Measurements from ENCODE around the gene SDK1. TPM values are rescaled to one million over a fixed set of nuclear protein-coding genes. Genes with fewer than 3 reads are reported as not detected.

The SDK1 gene
- total RNA-seq, 4 donors from 2014 or later: 1.3 to 5.0 (median 2.0) TPM

DNA sequence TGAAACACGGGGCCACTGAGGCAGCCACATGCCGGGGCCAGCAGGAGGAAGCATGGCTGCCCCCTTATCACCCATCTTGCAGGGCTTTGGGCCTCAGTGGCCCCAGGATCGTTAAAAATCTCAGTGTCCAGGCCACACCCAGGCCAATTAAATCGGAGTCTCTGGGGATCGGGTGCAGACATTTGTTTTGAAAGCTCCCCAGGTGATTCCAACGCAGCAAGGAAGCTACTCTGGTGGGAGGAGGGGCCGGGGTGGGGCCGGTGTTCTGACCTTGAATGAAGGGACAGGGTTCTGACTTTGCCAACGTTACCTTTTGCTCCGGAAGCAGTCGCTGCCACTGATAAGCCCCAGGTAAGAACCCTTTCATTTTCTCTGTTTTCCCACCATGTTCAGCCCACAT is 968.7 kb downstream of the SDK1 start:
- H3K27ac ChIP-seq: no peak overlapping the region
- TF ChIP-seq, protein P1, sequence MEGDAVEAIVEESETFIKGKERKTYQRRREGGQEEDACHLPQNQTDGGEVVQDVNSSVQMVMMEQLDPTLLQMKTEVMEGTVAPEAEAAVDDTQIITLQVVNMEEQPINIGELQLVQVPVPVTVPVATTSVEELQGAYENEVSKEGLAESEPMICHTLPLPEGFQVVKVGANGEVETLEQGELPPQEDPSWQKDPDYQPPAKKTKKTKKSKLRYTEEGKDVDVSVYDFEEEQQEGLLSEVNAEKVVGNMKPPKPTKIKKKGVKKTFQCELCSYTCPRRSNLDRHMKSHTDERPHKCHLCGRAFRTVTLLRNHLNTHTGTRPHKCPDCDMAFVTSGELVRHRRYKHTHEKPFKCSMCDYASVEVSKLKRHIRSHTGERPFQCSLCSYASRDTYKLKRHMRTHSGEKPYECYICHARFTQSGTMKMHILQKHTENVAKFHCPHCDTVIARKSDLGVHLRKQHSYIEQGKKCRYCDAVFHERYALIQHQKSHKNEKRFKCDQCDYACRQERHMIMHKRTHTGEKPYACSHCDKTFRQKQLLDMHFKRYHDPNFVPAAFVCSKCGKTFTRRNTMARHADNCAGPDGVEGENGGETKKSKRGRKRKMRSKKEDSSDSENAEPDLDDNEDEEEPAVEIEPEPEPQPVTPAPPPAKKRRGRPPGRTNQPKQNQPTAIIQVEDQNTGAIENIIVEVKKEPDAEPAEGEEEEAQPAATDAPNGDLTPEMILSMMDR (IDR thresholded peaks at IDR 0.05): no peak
- no peak for TF ChIP-seq POLR2A (IDR thresholded peaks at IDR 0.05)
- intact Hi-C loops (cut with DNase I): loop anchor here (10.0 kb wide), 1 partner anchor 65 kb away; no protein-coding TSS in a partner anchor
- no peak overlapping the region for H3K4me3 ChIP-seq (replicated peaks in 1 of 3)
- no peaks in the 10 kb centered on the region for H3K27me3 ChIP-seq
- 81 to 82% methylated on average over 10 of the region's 11 CpGs for WGBS, 2 donors
- no peaks in the 10 kb centered on the region for H3K36me3 ChIP-seq
- no peak for DNase-seq
- H3K4me1 ChIP-seq: no peaks in the 10 kb centered on the region
- no peaks in the 10 kb centered on the region for H3K9me3 ChIP-seq

DNA sequence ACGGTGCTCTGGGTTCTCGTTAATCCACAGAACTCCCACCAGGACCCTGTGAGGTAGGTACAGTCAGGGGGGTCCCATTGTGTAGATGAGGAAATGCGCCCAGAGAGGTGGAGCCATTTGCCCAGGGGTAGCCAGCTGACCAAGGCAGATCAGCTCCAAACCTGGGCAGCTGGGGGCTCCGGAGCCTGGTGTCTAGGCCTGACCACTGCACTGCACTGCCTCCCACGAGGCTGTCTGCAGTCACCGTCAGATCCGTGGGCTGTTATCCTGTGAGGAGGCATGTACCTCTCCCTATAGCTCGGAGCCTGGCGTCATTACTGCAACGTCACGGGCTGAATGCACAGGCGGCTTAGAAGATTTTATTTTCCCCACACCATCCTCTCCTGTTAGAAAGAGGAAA is 969.2 kb downstream of the SDK1 start:
- H3K27me3 ChIP-seq: no peaks in the 10 kb centered on the region

DNA sequence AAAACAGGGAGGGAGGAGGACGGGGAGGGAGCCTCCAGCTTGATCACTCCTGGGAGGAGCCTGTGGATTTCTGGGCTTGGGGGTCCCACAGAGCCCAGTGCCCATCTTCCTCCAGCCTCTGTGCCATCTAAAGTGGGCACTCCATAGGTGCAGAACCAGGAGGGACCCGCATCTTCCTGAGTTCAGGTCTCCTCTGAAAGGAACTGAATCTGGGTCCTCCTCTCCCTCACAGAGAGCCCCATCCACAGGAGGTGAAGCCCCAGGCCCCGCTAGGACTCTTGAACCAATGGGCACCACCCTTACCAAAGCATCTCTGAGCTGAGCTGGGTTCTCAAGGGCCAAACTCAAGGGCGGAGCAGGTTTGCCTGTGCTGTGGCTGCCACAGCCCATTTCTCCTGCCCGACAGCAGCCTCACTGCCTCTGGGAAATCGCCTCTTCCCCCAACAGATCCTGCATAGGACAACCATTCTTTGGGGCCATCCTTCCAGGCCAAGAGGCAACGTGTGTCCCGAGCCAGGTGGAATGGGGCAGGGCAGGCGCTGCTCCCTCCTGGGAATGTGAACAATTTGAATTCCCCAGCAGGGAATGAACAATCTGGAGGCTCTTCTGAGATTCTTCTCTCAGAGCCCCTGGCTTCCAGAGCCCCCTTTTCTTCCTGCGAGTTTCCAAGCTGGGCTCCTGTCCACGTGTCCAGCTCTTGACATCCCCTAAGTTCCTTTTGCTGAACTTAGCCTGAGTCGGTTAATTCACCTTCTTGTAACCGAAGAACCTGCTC is 970.1 kb downstream of the SDK1 start:
- TF ChIP-seq, protein P1 (IDR thresholded peaks at IDR 0.05): no peak
- no peak for TF ChIP-seq POLR2A (IDR thresholded peaks at IDR 0.05)
- no peaks in the 10 kb centered on the region for H3K9me3 ChIP-seq
- H3K27me3 ChIP-seq: no peaks in the 10 kb centered on the region
- 73 to 76% methylated on average over 12 to 13 of the region's 13 CpGs for WGBS, 2 donors
- no peaks in the 10 kb centered on the region for H3K36me3 ChIP-seq
- DNase-seq: no peak
- no peaks in the 10 kb centered on the region for H3K4me1 ChIP-seq
- H3K4me3 ChIP-seq (replicated peaks in 1 of 3): no peak overlapping the region
- intact Hi-C loops (cut with DNase I): no loop called here
- H3K27ac ChIP-seq: no peak overlapping the region

More for the DNA sequence above, 969.2 kb downstream of the SDK1 start:
- no peak overlapping the region for H3K27ac ChIP-seq
- no peak overlapping the region for H3K4me3 ChIP-seq (replicated peaks in 1 of 3)
- H3K36me3 ChIP-seq: no peaks in the 10 kb centered on the region
- 87 to 91% methylated on average over 11 to 12 of the region's 12 CpGs for WGBS, 2 donors
- intact Hi-C loops (cut with DNase I): no loop called here
- no peak for TF ChIP-seq POLR2A (IDR thresholded peaks at IDR 0.05)
- TF ChIP-seq, protein P1 (IDR thresholded peaks at IDR 0.05): no peak
- DNase-seq: no peak
- H3K4me1 ChIP-seq: no peaks in the 10 kb centered on the region
- H3K9me3 ChIP-seq: no peaks in the 10 kb centered on the region

GRCh38 chr7:4271716-4272015 is 970.6 kb downstream of the SDK1 start:
- DNase-seq: no peak
- intact Hi-C loops (cut with DNase I): no loop called here
- Histone ChIP-seq H3K4me3 (replicated peaks in 1 of 3) (no peak overlapping the region), H3K27ac (no peak overlapping the region), H3K9me3 (no peaks in the 10 kb centered on the region), H3K36me3 (no peaks in the 10 kb centered on the region), H3K4me1 (no peaks in the 10 kb centered on the region), H3K27me3 (no peaks in the 10 kb centered on the region)
- TF ChIP-seq, protein P1 (IDR thresholded peaks at IDR 0.05): no peak
- no peak for TF ChIP-seq POLR2A (IDR thresholded peaks at IDR 0.05)
- WGBS, 2 donors: 73 to 86% methylated on average over 9 to 10 of the region's 10 CpGs

- intact Hi-C loops (cut with DNase I): no loop called here
- no peak for DNase-seq
- Histone ChIP-seq H3K27me3 (no peaks in the 10 kb centered on the region), H3K4me3 (replicated peaks in 1 of 3) (no peak overlapping the region), H3K9me3 (no peaks in the 10 kb centered on the region), H3K27ac (no peak overlapping the region), H3K4me1 (no peaks in the 10 kb centered on the region), H3K36me3 (no peaks in the 10 kb centered on the region)
- WGBS, 2 donors: 90 to 93% methylated on average over 16 of the region's 16 CpGs
- TF ChIP-seq POLR2A (IDR thresholded peaks at IDR 0.05): no peak
- TF ChIP-seq, protein P1 (IDR thresholded peaks at IDR 0.05): no peak
Measured at GRCh38 chr7:4272141-4272540, 971.1 kb downstream of the SDK1 start.
